Measurements from ENCODE around the gene GULP1. TPM values are rescaled to one million over a fixed set of nuclear protein-coding genes. Genes with fewer than 3 reads are reported as not detected.

The GULP1 gene
- total RNA-seq, 1 donor from 2014 or later, result 95.5 TPM

GRCh38 chr2:188494906-188495305 is 203.2 kb downstream of the GULP1 start:
- Histone ChIP-seq H3K27me3 (ENCODE audit: control insufficient read depth, insufficient read depth, low read length) (no peaks in the 10 kb centered on the region), H3K4me3 (ENCODE audit: low read depth, low read length) (no peak overlapping the region), H3K36me3 (ENCODE audit: control insufficient read depth, insufficient read depth, low read length) (no peaks in the 10 kb centered on the region)
- no peak for TF ChIP-seq CTCF (IDR thresholded peaks at IDR 0.05; ENCODE audit: insufficient read depth, low read length, poor library complexity, severe bottlenecking)
- DNase-seq (ENCODE audit: low read depth), result no peak

GRCh38 chr2:188495969-188496431 is 204.3 kb downstream of the GULP1 start:
- H3K27me3 ChIP-seq (ENCODE audit: control insufficient read depth, insufficient read depth, low read length), result no peaks in the 10 kb centered on the region
- DNase-seq (ENCODE audit: low read depth), result no peak
- no peaks in the 10 kb centered on the region for H3K36me3 ChIP-seq (ENCODE audit: control insufficient read depth, insufficient read depth, low read length)

DNA sequence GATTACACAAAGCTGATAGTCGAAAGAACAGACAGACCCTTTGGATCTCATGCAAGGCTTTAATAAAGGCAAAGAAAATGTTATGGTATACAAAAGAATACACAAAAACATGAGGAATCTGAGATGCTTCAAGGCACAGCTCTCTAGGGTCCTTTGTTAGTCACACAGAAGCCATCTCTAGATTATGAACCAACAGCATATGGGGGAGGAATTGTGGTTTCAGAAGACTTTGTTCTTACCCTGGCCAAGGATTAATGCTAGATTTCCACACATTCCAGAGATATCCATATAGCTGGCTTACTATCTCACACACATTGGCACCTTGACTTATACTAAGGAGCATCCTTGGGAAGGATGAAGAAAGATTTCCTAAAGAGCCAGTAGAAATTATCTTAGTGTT is 206.1 kb downstream of the GULP1 start:
- H3K27me3 ChIP-seq (ENCODE audit: control insufficient read depth, insufficient read depth, low read length), result no peaks in the 10 kb centered on the region
- TF ChIP-seq CTCF (IDR thresholded peaks at IDR 0.05; ENCODE audit: insufficient read depth, low read length, poor library complexity, severe bottlenecking), result no peak
- H3K4me3 ChIP-seq (ENCODE audit: low read depth, low read length), result no peak overlapping the region
- H3K36me3 ChIP-seq (ENCODE audit: control insufficient read depth, insufficient read depth, low read length), result no peaks in the 10 kb centered on the region
- no peak for DNase-seq (ENCODE audit: low read depth)

More at GRCh38 chr2:188495969-188496431, 204.3 kb downstream of the GULP1 start:
- TF ChIP-seq CTCF (IDR thresholded peaks at IDR 0.05; ENCODE audit: insufficient read depth, low read length, poor library complexity, severe bottlenecking), result no peak
- no peak overlapping the region for H3K4me3 ChIP-seq (ENCODE audit: low read depth, low read length)

GRCh38 chr2:188503975-188504374 is 212.3 kb downstream of the GULP1 start:
- no peak for TF ChIP-seq CTCF (IDR thresholded peaks at IDR 0.05; ENCODE audit: insufficient read depth, low read length, poor library complexity, severe bottlenecking)
- DNase-seq (ENCODE audit: low read depth), result no peak
- no peaks in the 10 kb centered on the region for H3K36me3 ChIP-seq (ENCODE audit: control insufficient read depth, insufficient read depth, low read length)
- no peaks in the 10 kb centered on the region for H3K27me3 ChIP-seq (ENCODE audit: control insufficient read depth, insufficient read depth, low read length)
- no peak overlapping the region for H3K4me3 ChIP-seq (ENCODE audit: low read depth, low read length)

- TF ChIP-seq CTCF (IDR thresholded peaks at IDR 0.05; ENCODE audit: insufficient read depth, low read length, poor library complexity, severe bottlenecking), result no peak
- no peak for DNase-seq (ENCODE audit: low read depth)
- H3K4me3 ChIP-seq (ENCODE audit: low read depth, low read length), result no peak overlapping the region
- no peaks in the 10 kb centered on the region for H3K36me3 ChIP-seq (ENCODE audit: control insufficient read depth, insufficient read depth, low read length)
- H3K27me3 ChIP-seq (ENCODE audit: control insufficient read depth, insufficient read depth, low read length), result no peaks in the 10 kb centered on the region
These were observed 215.2 kb downstream of the GULP1 start for GRCh38 chr2:188506843-188507242.

DNA sequence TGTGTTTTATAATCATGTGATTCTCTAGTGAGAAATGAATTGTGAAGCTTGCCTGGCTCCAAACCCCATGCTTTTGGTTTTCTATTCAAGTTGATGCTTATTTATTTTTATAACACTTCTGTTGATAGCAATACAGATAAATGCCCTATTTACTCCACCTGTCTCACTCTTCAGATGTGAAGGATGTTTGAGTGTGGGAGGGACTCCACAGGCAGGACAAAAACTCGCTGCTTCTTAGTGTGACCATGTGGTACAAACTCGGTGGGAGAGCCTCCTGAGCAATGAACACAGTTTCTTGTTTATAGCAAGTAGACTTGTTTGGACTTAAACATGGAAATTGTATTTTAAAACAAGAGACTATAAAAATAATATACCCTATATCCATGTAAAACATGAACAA is 219.7 kb downstream of the GULP1 start:
- H3K4me3 ChIP-seq (ENCODE audit: low read depth, low read length), result no peak overlapping the region
- DNase-seq (ENCODE audit: low read depth), result no peak
- no peak for TF ChIP-seq CTCF (IDR thresholded peaks at IDR 0.05; ENCODE audit: insufficient read depth, low read length, poor library complexity, severe bottlenecking)
- no peaks in the 10 kb centered on the region for H3K27me3 ChIP-seq (ENCODE audit: control insufficient read depth, insufficient read depth, low read length)
- H3K36me3 ChIP-seq (ENCODE audit: control insufficient read depth, insufficient read depth, low read length), result no peaks in the 10 kb centered on the region

All from kidney epithelial cell (primary cell).